ENCODE results near the gene CPN2. TPM values are rescaled to one million over a fixed set of nuclear protein-coding genes. Genes with fewer than 3 reads are reported as not detected.

The CPN2 gene
- total RNA-seq, 2 experiments from 2014 or later: not detected

DNA sequence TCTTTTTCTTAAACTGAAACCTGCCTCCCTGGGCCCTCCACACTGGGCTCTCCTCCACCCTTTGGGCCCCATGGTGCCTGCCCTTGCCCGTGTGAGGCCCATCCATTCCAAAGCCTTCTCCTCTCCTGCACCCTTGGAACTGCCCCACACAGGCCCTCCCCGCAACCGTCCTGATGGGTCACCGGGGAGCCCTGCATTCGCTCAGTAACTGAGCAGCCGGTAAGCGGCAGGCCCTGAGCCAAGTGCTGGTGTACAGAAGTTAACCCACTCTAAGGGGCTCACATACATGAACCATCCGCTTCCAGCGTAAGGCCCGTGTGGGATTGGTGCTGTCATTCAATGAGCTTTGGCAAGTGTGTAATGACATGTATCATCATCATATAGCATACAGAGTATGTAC is 23.8 kb upstream of the CPN2 start:
- no peaks in the 10 kb centered on the region for H3K9me3 ChIP-seq (ENCODE audit: low read length)
- no peak overlapping the region for H3K4me3 ChIP-seq (ENCODE audit: low read depth, low read length, poor library complexity, severe bottlenecking)
- intact Hi-C loops (cut with micrococcal nuclease; ENCODE audit: unreplicated experiment): no loop called here
- no peak overlapping the region for H2AFZ ChIP-seq (ENCODE audit: low read length)
- no peaks in the 10 kb centered on the region for H3K9me2 ChIP-seq (ENCODE audit: insufficient read depth, low read length)
- no peaks in the 10 kb centered on the region for H3K79me2 ChIP-seq (ENCODE audit: insufficient read depth, low read depth, low read length)
- no peak for TF ChIP-seq EZH2phosphoT487 (IDR thresholded peaks at IDR 0.05; ENCODE audit: borderline replicate concordance, low read depth, low read length)
- no peak for TF ChIP-seq CTCF (conservative IDR thresholded peaks at IDR 0.05; ENCODE audit: low read length)
- CTCF ChIA-PET (ENCODE audit: unreplicated experiment): no interaction called here
- H3K36me3 ChIP-seq (ENCODE audit: insufficient read depth, low read length): no peaks in the 10 kb centered on the region
- BruUV-seq (replicated peaks): no TSS peak
- H3K27ac ChIP-seq (ENCODE audit: low read depth, low read length, poor library complexity, severe bottlenecking): no peak overlapping the region
- no peak overlapping the region for H3K4me2 ChIP-seq (ENCODE audit: low read length)
- no peaks in the 10 kb centered on the region for H3K4me1 ChIP-seq (ENCODE audit: insufficient read depth, low read length, poor library complexity, severe bottlenecking)
- DNase-seq (ENCODE audit: low spot score): no peak
- POLR2A ChIA-PET: interaction anchor here (0.6 kb wide), 1 partner anchor 1029 kb away, joined by 3 read pairs; no protein-coding TSS in a partner anchor
- no peaks in the 10 kb centered on the region for H4K20me1 ChIP-seq (ENCODE audit: insufficient read depth, low read length)

- intact Hi-C loops (cut with micrococcal nuclease; ENCODE audit: unreplicated experiment): no loop called here
- Histone ChIP-seq H3K27ac (ENCODE audit: low read depth, low read length, poor library complexity, severe bottlenecking) (no peak overlapping the region), H3K79me2 (ENCODE audit: insufficient read depth, low read depth, low read length) (no peaks in the 10 kb centered on the region), H3K9me2 (ENCODE audit: insufficient read depth, low read length) (no peaks in the 10 kb centered on the region), H4K20me1 (ENCODE audit: insufficient read depth, low read length) (no peaks in the 10 kb centered on the region), H3K36me3 (ENCODE audit: insufficient read depth, low read length) (no peaks in the 10 kb centered on the region), H3K4me1 (ENCODE audit: insufficient read depth, low read length, poor library complexity, severe bottlenecking) (peaks cover 1% of the 10 kb centered on the region), H2AFZ (ENCODE audit: low read length) (no peak overlapping the region), H3K4me2 (ENCODE audit: low read length) (no peak overlapping the region), H3K4me3 (ENCODE audit: low read depth, low read length, poor library complexity, severe bottlenecking) (no peak overlapping the region), H3K9me3 (ENCODE audit: low read length) (no peaks in the 10 kb centered on the region)
- TF ChIP-seq EZH2phosphoT487 (IDR thresholded peaks at IDR 0.05; ENCODE audit: borderline replicate concordance, low read depth, low read length): no peak
- TF ChIP-seq CTCF (conservative IDR thresholded peaks at IDR 0.05; ENCODE audit: low read length): no peak
- ChIA-PET POLR2A (interaction anchor here (0.6 kb wide), 1 partner anchor 120 kb away, joined by 4 read pairs; no protein-coding TSS in a partner anchor), CTCF (ENCODE audit: unreplicated experiment) (no interaction called here)
- no peak for DNase-seq (ENCODE audit: low spot score)
- no TSS peak for BruUV-seq (replicated peaks)
Observed at GRCh38 chr3:194373899-194374298, 22.8 kb upstream of the CPN2 start.

DNA sequence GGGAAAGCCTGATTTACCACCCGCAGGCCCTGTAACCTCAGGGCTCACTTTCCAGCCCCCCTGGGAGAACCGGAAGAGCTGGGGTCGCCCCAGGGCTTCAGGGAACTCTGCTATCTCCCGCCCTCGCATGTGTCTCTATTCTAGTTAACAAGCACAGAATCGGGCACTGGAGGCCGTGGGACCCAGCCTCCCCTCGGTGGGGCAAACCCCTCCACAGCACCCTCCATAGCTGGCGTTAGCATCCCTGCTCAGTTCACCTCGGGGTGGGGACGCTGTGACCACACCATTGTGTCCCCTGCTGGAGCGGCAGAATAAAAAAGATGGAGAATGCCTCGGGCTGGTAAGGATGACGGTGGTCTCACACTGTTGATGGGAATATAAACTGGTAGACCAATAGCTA is 21.9 kb upstream of the CPN2 start:
- intact Hi-C loops (cut with micrococcal nuclease; ENCODE audit: unreplicated experiment): no loop called here
- Histone ChIP-seq H3K36me3 (ENCODE audit: insufficient read depth, low read length) (no peaks in the 10 kb centered on the region), H3K27ac (ENCODE audit: low read depth, low read length, poor library complexity, severe bottlenecking) (no peak overlapping the region), H3K9me2 (ENCODE audit: insufficient read depth, low read length) (no peaks in the 10 kb centered on the region), H3K9me3 (ENCODE audit: low read length) (no peaks in the 10 kb centered on the region), H3K4me3 (ENCODE audit: low read depth, low read length, poor library complexity, severe bottlenecking) (no peak overlapping the region), H3K4me2 (ENCODE audit: low read length) (no peak overlapping the region), H4K20me1 (ENCODE audit: insufficient read depth, low read length) (no peaks in the 10 kb centered on the region), H2AFZ (ENCODE audit: low read length) (no peak overlapping the region), H3K79me2 (ENCODE audit: insufficient read depth, low read depth, low read length) (no peaks in the 10 kb centered on the region), H3K4me1 (ENCODE audit: insufficient read depth, low read length, poor library complexity, severe bottlenecking) (peaks cover 10% of the 10 kb centered on the region)
- no peak for DNase-seq (ENCODE audit: low spot score)
- TF ChIP-seq EZH2phosphoT487 (IDR thresholded peaks at IDR 0.05; ENCODE audit: borderline replicate concordance, low read depth, low read length): no peak
- TF ChIP-seq CTCF (conservative IDR thresholded peaks at IDR 0.05; ENCODE audit: low read length): no peak
- BruUV-seq (replicated peaks): no TSS peak
- ChIA-PET CTCF (ENCODE audit: unreplicated experiment) (no interaction called here), POLR2A (no interaction called here)

Measured in OCI-LY7 (cell line).